Right lobe of liver (tissue), 4 donors: ENCODE data around the gene EXOC1L.

Source experiments
- POLR2A ChIP-seq: fragments of 450-650 bp; IDR thresholded peaks from one replicate; pipeline ENCODE4 v1.6.1; 2017; ENCODE audit warnings: antibody characterized with exemption, mild to moderate bottlenecking
- TF ChIP-seq, protein P1 (sequence below), 4 donors: fragments of 200-600 bp in 3 of 4; fragments of 450-650 bp in 1 of 4; IDR thresholded peaks; one replicate each; pipeline versions ENCODE4 v1.5.1 to v1.8.0; 2016 to 2022; ENCODE audit warnings: antibody characterized with exemption in 4 of 4, mild to moderate bottlenecking in 2 of 4
- donor health status: DM: no; HTN: no; CAD: no.
- donor health status: DM: no; HTN: no; CAD: no.
- donor health status: DM: no; HTN: yes; CAD: no.

- TF ChIP-seq, protein P1, sequence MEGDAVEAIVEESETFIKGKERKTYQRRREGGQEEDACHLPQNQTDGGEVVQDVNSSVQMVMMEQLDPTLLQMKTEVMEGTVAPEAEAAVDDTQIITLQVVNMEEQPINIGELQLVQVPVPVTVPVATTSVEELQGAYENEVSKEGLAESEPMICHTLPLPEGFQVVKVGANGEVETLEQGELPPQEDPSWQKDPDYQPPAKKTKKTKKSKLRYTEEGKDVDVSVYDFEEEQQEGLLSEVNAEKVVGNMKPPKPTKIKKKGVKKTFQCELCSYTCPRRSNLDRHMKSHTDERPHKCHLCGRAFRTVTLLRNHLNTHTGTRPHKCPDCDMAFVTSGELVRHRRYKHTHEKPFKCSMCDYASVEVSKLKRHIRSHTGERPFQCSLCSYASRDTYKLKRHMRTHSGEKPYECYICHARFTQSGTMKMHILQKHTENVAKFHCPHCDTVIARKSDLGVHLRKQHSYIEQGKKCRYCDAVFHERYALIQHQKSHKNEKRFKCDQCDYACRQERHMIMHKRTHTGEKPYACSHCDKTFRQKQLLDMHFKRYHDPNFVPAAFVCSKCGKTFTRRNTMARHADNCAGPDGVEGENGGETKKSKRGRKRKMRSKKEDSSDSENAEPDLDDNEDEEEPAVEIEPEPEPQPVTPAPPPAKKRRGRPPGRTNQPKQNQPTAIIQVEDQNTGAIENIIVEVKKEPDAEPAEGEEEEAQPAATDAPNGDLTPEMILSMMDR (IDR thresholded peaks at IDR 0.05) = no peak
- no peak for TF ChIP-seq POLR2A
Observed at GRCh38 chr4:55808632-55809031, 11.0 kb upstream of the EXOC1L start.
